Inflammatory macrophage (primary cell): ENCODE data around the gene PLXNA4.
"Not testable (repeated sequence)": the region's sequence is repeated elsewhere in the genome, so short reads cannot be mapped to it uniquely, and the experiment has no call there.

Experiments used
- DNase-seq, 2 donors: peaks; one replicate each; pipeline ENCODE4 v3.0.0-alpha.2; 2020 to 2022

PLXNA4 gene

GRCh38 chr7:132412435-132412834, 163.8 kb downstream of the PLXNA4 start:
- DNase-seq, result no peak

GRCh38 chr7:132410861-132411541, 165.3 kb downstream of the PLXNA4 start:
- DNase-seq, result no peak

- DNase-seq, result peak in 1 of 2 donors; percentile 1
Observed at GRCh38 chr7:132410385-132410784, 165.9 kb downstream of the PLXNA4 start.

GRCh38 chr7:132407764-132408163, 168.5 kb downstream of the PLXNA4 start:
- DNase-seq, result no peak

GRCh38 chr7:132406039-132406438, 170.2 kb downstream of the PLXNA4 start:
- no peak for DNase-seq

GRCh38 chr7:132404261-132404660, 172.0 kb downstream of the PLXNA4 start:
- no peak for DNase-seq

GRCh38 chr7:132403465-132404110, 172.7 kb downstream of the PLXNA4 start:
- no peak for DNase-seq

- DNase-seq, result no peak
Observed at GRCh38 chr7:132402751-132403245, 173.5 kb downstream of the PLXNA4 start.

GRCh38 chr7:132402096-132402495, 174.2 kb downstream of the PLXNA4 start:
- DNase-seq, result no peak

GRCh38 chr7:132400561-132401142, 175.6 kb downstream of the PLXNA4 start:
- DNase-seq, result no peak

- no peak for DNase-seq
Observed at GRCh38 chr7:132399367-132399766, 176.9 kb downstream of the PLXNA4 start.

GRCh38 chr7:132398253-132398925, 177.9 kb downstream of the PLXNA4 start:
- no peak for DNase-seq

- no peak for DNase-seq
Observed at GRCh38 chr7:132397070-132397469, 179.2 kb downstream of the PLXNA4 start.

- DNase-seq, result no peak
Observed at GRCh38 chr7:132395361-132395760, 180.9 kb downstream of the PLXNA4 start.

- peak in 1 of 2 donors; percentile 38 for DNase-seq
Observed at GRCh38 chr7:132394283-132395198, 181.7 kb downstream of the PLXNA4 start.

GRCh38 chr7:132393789-132394261, 182.4 kb downstream of the PLXNA4 start:
- no peak for DNase-seq

GRCh38 chr7:132392713-132393112, 183.6 kb downstream of the PLXNA4 start:
- no peak for DNase-seq

- peak; percentile 53 to 63 for DNase-seq
Observed at GRCh38 chr7:132390705-132391104, 185.6 kb downstream of the PLXNA4 start.

GRCh38 chr7:132390049-132390448, 186.2 kb downstream of the PLXNA4 start:
- not testable (repeated sequence) for DNase-seq

- no peak for DNase-seq
Observed at GRCh38 chr7:132388688-132389087, 187.6 kb downstream of the PLXNA4 start.

- DNase-seq, result no peak
Observed at GRCh38 chr7:132387596-132387995, 188.7 kb downstream of the PLXNA4 start.

- DNase-seq, result no peak
Observed at GRCh38 chr7:132386201-132386681, 190.0 kb downstream of the PLXNA4 start.
